ENCODE measurements around the gene PPP2R2C. TPM values are rescaled to one million over a fixed set of nuclear protein-coding genes. Genes with fewer than 3 reads are reported as not detected.

Gene PPP2R2C
- total RNA-seq, 1 experiment from 2014 or later = not detected

GRCh38 chr4:6277139-6277802, 195.1 kb downstream of the PPP2R2C start:
- Histone ChIP-seq H3K9me3 (no peaks in the 10 kb centered on the region), H3K36me3 (ENCODE audit: control insufficient read depth, insufficient read depth, low read length) (no peaks in the 10 kb centered on the region; the same call in 1 of the 2 replicates), H3K27me3 (replicated peaks; ENCODE audit: control insufficient read depth, insufficient read depth, low read length) (no peaks in the 10 kb centered on the region), H3K4me3 (ENCODE audit: low read depth, low read length) (no peak overlapping the region), H3K4me1 (peaks cover 36% of the 10 kb centered on the region)
- no peak for TF ChIP-seq CTCF (IDR thresholded peaks at IDR 0.05; ENCODE audit: insufficient read depth in 1 of 2, low read depth in 1 of 2, low read length in 1 of 2, severe bottlenecking in 1 of 2, unreplicated experiment in 1 of 2)
- DNase-seq = no peak
- peaks cover 6% of the 10 kb centered on the region for H3K36me3 Mint-ChIP-seq (ENCODE audit: insufficient read depth, unreplicated experiment)
- intact Hi-C loops (cut with micrococcal nuclease; ENCODE audit: unreplicated experiment) = no loop called here
- CTCF ChIA-PET = interaction anchor here (1.2 kb wide), 1 partner anchor 13 kb away, joined by 3 read pairs; no protein-coding TSS in a partner anchor
- H3K4me1 Mint-ChIP-seq (ENCODE audit: low read depth, unreplicated experiment) = peaks cover 19% of the 10 kb centered on the region
- H3K27ac Mint-ChIP-seq (ENCODE audit: unreplicated experiment) = peak overlapping the region; percentile 58
- POLR2A ChIA-PET = no interaction called here
- BruUV-seq (replicated peaks) = no TSS peak
- no peaks in the 10 kb centered on the region for H3K9me3 Mint-ChIP-seq (ENCODE audit: unreplicated experiment)
- H3K4me3 Mint-ChIP-seq (ENCODE audit: unreplicated experiment) = no peak overlapping the region
- no peaks in the 10 kb centered on the region for H3K27me3 Mint-ChIP-seq (ENCODE audit: insufficient read depth, unreplicated experiment)

- Histone ChIP-seq H3K36me3 (ENCODE audit: control insufficient read depth, insufficient read depth, low read length) (no peaks in the 10 kb centered on the region; the same call in 1 of the 2 replicates), H3K4me3 (ENCODE audit: low read depth, low read length) (no peak overlapping the region), H3K27me3 (replicated peaks; ENCODE audit: control insufficient read depth, insufficient read depth, low read length) (no peaks in the 10 kb centered on the region), H3K4me1 (peaks cover 36% of the 10 kb centered on the region), H3K9me3 (no peaks in the 10 kb centered on the region)
- Mint-ChIP-seq H3K36me3 (ENCODE audit: insufficient read depth, unreplicated experiment) (peaks cover 7% of the 10 kb centered on the region), H3K27ac (ENCODE audit: unreplicated experiment) (peak overlapping the region; percentile 58), H3K4me3 (ENCODE audit: unreplicated experiment) (no peak overlapping the region), H3K4me1 (ENCODE audit: low read depth, unreplicated experiment) (peaks cover 24% of the 10 kb centered on the region), H3K27me3 (ENCODE audit: insufficient read depth, unreplicated experiment) (no peaks in the 10 kb centered on the region), H3K9me3 (ENCODE audit: unreplicated experiment) (no peaks in the 10 kb centered on the region)
- TF ChIP-seq CTCF (IDR thresholded peaks at IDR 0.05; ENCODE audit: insufficient read depth in 1 of 2, low read depth in 1 of 2, low read length in 1 of 2, severe bottlenecking in 1 of 2, unreplicated experiment in 1 of 2) = no peak
- POLR2A ChIA-PET = no interaction called here
- intact Hi-C loops (cut with micrococcal nuclease; ENCODE audit: unreplicated experiment) = no loop called here
- no peak for DNase-seq
- BruUV-seq (replicated peaks) = no TSS peak
- CTCF ChIA-PET = interaction anchor here (1.2 kb wide), 1 partner anchor 26 kb away, joined by 3 read pairs; no protein-coding TSS in a partner anchor
Observed at GRCh38 chr4:6275898-6276806, 196.3 kb downstream of the PPP2R2C start.

GRCh38 chr4:6275351-6275750, 197.1 kb downstream of the PPP2R2C start:
- Histone ChIP-seq H3K9me3 (no peaks in the 10 kb centered on the region), H3K27me3 (replicated peaks; ENCODE audit: control insufficient read depth, insufficient read depth, low read length) (no peaks in the 10 kb centered on the region), H3K4me3 (ENCODE audit: low read depth, low read length) (no peak overlapping the region), H3K4me1 (peaks cover 43% of the 10 kb centered on the region), H3K36me3 (ENCODE audit: control insufficient read depth, insufficient read depth, low read length) (no peaks in the 10 kb centered on the region)
- ChIA-PET POLR2A (no interaction called here), CTCF (interaction anchor here (1.2 kb wide), 1 partner anchor 25 kb away, joined by 3 read pairs; no protein-coding TSS in a partner anchor)
- Mint-ChIP-seq H3K27ac (ENCODE audit: unreplicated experiment) (no peak overlapping the region), H3K36me3 (ENCODE audit: insufficient read depth, unreplicated experiment) (peaks cover 5% of the 10 kb centered on the region), H3K4me3 (ENCODE audit: unreplicated experiment) (no peak overlapping the region), H3K9me3 (ENCODE audit: unreplicated experiment) (no peaks in the 10 kb centered on the region), H3K4me1 (ENCODE audit: low read depth, unreplicated experiment) (peaks cover 24% of the 10 kb centered on the region), H3K27me3 (ENCODE audit: insufficient read depth, unreplicated experiment) (no peaks in the 10 kb centered on the region)
- no peak for TF ChIP-seq CTCF (IDR thresholded peaks at IDR 0.05; ENCODE audit: insufficient read depth in 1 of 2, low read depth in 1 of 2, low read length in 1 of 2, severe bottlenecking in 1 of 2, unreplicated experiment in 1 of 2)
- BruUV-seq (replicated peaks) = no TSS peak
- DNase-seq = no peak
- intact Hi-C loops (cut with micrococcal nuclease; ENCODE audit: unreplicated experiment) = no loop called here
